Aortic smooth muscle cell (primary cell): ENCODE results near the gene ZNF735. TPM values are rescaled to one million over a fixed set of nuclear protein-coding genes. Genes with fewer than 3 reads are reported as not detected.

Experiments used
- total RNA-seq: library from RNA; depleted of rRNA; stranded (reverse); fragments of >200 nt; gene quantifications from 2 replicates; pipeline ENCODE4 v1.2.3, GENCODE V29; 2014

Gene ZNF735
- total RNA-seq = not detected in 2 replicates

GRCh38 chr7:64206903-64207302 lies at the start of gene ZNF735:
Gene ZNF735 (plus strand): TSS chr7:64207203. CDS start chr7:64207203, 0 bp downstream.

GRCh38 chr7:64228174-64228573 lies 21.2 kb downstream of the ZNF735 start, which contains the start of gene ZNF679:
Gene ZNF679 (plus strand): TSS chr7:64228474. CDS start chr7:64249118, 20,644 bp downstream.

Other genes with a start within 250 kb of the ZNF735 start
- gene ZNF722, start 208.4 kb upstream of the ZNF735 start, total RNA-seq = not detected in 2 replicates
- gene ZNF727, start 161.8 kb upstream of the ZNF735 start, total RNA-seq = 1.8 and 2.1 TPM in 2 replicates
- gene ZNF679, start 21.3 kb downstream of the ZNF735 start, total RNA-seq = not detected in 2 replicates
- gene ZNF736, start 106.8 kb downstream of the ZNF735 start, total RNA-seq = 9.5 and 10.9 TPM in 2 replicates